Measurements from ENCODE around the gene USP50.

The USP50 gene

DNA sequence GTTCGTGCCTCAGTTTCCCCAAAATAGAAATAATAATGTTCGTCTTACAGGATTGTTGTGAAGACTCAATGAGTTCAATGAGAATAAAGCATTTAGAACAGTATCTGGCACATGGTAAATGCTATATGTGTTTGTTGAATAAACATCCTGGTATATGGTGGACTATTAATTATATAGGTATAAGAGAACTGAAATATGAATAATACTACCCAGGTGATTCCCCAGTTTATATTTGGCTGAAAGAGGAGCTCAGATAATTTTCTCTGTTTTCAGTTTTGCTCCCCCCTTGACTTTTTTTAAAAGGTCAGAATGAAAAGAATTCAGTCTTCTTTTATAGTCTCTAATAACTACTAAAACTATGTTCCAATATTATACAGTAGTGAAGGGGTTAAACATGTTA, 75.4 kb downstream of the USP50 start:
- TF ChIP-seq, protein P1, sequence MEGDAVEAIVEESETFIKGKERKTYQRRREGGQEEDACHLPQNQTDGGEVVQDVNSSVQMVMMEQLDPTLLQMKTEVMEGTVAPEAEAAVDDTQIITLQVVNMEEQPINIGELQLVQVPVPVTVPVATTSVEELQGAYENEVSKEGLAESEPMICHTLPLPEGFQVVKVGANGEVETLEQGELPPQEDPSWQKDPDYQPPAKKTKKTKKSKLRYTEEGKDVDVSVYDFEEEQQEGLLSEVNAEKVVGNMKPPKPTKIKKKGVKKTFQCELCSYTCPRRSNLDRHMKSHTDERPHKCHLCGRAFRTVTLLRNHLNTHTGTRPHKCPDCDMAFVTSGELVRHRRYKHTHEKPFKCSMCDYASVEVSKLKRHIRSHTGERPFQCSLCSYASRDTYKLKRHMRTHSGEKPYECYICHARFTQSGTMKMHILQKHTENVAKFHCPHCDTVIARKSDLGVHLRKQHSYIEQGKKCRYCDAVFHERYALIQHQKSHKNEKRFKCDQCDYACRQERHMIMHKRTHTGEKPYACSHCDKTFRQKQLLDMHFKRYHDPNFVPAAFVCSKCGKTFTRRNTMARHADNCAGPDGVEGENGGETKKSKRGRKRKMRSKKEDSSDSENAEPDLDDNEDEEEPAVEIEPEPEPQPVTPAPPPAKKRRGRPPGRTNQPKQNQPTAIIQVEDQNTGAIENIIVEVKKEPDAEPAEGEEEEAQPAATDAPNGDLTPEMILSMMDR (IDR thresholded peaks at IDR 0.05): no peak

DNA sequence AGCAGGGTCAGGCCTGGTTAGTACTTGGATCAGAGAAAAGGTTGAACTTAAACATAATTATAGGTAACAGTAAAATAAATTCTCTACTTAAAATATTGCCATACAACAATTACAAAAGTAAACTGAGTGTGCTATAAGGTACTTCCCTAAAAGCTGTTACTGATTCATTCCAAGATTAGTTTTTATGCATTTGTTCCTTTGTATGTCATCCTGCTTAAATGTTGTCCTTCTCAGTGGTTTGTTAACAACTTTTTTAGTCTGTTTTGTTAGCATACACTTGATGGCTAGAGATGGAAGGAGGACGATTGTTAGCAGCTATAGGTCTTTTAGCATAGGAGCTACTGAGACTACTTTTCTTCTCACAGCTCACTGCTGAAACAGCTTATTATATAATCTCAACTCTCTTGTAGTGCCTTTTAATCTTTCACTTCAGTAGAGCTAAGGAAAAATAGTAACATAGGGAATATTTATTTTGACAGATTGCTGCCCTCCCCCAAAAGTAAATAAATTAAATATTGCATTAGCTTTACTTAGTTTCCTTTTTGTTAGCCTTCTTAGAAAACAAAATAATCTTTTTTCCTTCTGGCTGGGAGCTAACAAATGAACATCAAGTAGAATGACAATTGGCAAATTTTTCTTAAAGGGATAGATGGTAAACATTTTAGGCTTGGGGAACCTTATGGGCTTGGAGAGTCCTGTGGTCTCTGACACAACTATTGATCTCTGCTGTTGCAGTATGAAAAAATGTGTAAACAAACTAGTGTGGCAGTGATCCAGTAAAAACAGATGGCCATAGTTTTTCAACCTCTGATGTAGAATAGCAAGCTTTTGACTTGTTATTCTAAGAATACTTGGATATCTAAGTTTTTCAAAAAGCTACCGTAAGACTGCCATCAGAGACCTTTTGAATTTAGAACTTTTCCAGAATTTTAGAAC, 82.8 kb downstream of the USP50 start:
- TF ChIP-seq, protein P1 (IDR thresholded peaks at IDR 0.05): no peak

DNA sequence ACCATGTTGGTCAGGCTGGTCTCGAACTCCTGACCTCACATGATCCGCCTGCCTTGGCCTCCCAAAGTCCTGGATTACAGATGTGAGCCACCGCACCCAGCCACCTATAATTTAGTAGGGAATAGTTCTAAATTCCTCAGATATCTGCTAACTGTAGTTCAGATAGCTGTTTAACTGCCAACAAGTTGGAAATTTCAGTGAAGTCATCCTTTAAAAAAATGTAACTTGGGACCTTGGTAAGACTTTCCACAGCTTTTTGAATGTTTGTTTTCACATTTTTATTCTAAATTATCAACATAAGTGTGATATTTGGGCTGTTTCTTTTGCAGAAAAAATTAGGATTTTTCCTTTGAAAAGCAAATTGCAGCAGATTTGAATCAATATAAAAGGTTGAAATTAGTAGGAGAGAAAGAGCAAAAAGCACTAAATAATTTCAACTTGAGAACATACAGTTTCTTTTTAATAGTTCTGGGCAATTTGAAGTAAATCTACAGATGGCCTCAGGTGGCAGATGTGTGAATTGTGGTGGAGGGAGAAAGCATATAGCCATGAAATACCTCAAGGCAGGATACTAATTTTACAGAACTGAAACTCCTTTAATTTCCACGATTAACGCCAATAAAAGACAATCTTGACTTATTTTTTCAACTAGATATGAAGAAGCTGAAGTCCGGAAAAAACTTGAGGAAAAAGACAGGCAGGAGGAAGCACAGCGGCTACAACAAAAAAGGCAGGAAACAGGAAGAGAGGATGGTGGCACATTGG, 87.9 kb downstream of the USP50 start:
- TF ChIP-seq, protein P1 (IDR thresholded peaks at IDR 0.05): no peak

DNA sequence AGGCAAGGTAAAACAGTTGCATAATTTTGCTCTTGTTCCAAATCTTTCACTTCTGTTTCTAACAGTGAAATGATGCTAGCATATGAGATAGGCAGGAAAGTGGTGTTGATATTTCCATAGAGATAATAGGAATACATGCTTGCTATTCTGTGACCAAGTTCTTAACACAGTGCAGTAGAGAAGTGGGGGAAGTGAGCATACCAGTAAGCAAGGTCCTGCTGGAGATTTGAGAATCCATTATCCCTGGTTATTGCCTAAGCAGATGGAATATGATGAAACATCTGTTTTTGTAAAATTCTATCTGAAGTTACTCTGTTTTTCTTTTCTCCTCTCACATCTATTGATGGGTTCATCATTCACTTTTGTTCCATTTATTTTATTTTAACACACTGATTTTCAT, 93.5 kb downstream of the USP50 start:
- TF ChIP-seq, protein P1 (IDR thresholded peaks at IDR 0.05): no peak

Measured in LNCAP (cell line).